Stimulated activated CD4-positive, alpha-beta T cell treated with anti-CD3 and anti-CD28 coated beads, Interleukin-2, amount 100 ng/mL, for 48 hours (primary cell): ENCODE results near the gene ANO2.
"Not testable (repeated sequence)": the region's sequence is repeated elsewhere in the genome, so short reads cannot be mapped to it uniquely, and the experiment has no call there.

Source experiments
- DNase-seq, 2 donors: peaks; one replicate each; pipeline ENCODE4 v3.0.0-alpha.2; 2020

ANO2 gene

DNA sequence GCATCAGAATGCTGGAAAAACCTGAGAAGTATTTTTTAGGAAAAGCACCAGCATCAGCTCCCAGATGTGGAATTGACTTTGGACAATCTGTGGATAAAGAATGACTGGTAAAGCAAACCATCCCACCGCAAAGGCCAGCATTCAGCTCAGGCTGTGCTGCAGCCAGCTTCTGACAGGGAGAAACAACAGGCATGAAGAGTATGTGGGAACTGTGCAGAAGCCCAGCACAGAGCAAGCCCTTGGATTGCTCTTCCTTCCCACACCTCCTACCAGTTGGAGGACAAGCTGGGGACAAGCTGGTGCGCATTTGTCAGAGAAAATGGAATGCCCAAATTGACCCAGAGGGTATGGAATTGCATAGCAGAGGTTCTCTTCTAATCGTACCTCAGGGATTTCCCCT is 228.1 kb downstream of the ANO2 start:
- no peak for DNase-seq

DNA sequence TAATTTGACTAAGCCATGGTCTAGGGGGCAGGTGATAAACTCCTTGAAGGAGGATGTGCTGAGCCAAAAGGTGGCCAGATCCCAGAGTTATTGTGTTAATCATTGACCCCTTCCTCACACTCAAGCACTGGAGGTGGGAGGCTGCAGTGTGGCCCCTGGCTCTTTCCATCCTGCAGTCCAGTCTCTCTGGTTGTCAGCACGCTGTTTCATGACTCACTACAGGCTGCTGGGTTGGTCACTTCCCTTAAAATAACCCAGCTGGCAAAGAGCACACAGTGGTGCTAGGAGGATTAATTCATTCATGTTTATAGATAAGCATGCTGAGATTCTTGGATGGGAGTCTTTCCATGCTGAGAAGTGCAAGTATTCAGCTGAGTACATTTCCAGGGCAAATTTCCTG is 228.9 kb downstream of the ANO2 start:
- DNase-seq, result no peak

DNA sequence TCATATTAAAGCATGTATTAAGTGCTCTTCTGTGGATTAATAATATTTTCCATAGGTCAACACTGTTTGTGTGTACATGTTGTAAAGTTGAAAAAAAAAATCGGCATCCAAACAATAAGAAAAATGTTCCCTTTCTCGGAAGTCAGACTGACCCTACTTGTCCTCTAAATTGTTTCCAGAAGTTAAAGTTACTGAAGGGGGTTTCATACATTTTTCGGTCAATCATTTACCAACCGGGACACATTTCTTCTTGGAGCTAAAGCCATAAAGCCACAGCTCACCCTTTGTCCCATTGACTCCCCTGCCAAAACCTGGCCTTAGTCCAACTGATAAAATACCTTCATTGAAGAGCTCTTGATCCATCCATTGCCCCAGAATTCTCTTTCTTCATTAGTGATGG is 230.0 kb downstream of the ANO2 start:
- DNase-seq, result no peak

DNA sequence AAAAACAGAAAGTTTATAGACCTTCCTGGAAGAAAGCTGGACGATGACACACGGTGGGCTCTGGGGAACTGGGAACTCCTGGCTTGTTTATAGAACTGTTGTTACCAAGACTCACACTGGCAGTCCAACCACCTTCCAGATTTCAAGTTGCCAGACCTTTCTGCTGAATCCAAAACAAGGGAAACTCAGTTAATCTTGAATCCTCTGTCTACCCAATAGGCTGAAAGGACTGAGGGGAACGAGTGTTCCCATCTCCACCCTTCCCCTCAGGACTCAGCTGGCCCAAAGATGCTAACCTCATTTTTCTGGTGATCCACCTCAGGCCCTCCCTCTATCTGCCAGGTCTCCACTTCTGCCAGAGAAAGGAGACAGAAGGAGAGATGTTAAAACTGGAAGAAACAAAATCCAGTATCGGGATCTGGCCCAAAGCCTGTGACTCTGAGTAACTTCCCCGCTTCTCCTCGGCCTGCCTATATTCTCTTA is 231.4 kb downstream of the ANO2 start:
- no peak for DNase-seq

DNA sequence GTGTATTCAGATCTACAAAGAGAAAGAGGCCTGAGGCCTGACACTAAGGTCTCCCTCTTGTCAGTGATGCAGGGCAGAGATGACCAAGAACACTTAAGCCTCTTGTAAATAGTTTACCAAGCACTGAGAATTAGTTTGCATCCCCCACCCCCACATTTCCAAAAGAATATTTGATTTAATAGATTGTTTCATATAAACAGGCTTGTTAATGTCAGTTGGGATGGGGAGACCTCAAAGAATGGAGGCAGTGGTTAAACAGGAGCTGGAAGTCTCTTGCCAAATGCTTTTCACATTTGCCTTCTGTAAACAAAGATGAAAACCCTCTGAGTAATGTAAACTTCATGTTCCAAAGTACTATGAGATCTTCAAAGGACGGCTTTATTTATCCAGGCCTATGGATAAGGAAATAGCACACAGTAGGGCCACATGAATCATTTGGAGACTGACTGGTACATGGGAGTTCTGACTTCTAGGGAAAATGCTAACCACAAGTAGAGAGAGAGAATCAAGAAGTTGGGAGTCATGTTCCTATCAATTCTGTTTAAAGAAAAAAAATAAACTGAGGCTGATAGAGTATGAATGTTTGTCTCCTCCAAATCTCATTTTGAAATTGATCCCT is 234.7 kb downstream of the ANO2 start:
- no peak for DNase-seq

DNA sequence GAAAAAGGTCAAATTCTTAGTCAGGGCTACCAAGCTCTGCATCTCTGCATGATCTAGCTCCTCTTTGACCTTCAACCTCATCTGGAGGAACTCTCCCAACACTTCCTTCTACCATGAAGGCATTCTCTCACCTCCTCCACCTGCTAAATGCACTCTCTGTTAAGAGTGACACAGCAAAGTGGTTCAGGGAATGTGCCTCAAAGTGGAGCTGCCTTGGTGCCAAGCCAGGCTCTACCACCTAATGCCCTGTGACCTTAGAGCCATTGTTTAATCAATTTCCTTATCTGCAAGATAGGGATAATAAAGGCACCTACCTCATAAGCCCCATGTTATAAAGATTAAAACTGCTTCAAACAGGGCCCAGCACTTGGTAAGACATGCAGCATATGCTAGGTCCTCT is 236.7 kb downstream of the ANO2 start:
- DNase-seq, result no peak

DNA sequence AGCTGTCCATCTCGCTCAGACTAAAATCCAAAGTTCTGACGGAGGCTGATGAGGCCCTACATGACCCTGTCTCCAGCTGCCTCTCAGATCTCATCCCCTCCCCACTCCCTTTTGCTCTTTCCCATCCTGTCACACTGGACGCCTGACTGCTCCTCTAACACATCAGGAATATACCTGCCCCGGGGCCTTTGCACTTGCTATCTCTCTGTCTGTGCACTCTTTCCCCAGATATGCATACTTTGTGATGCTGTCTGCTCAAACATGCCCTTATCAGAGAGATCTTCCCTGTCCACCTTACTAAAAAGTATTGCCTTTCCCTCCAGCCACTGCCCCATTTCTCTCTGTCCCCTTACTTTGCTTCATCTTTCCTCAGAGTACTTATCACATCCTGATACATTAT is 238.8 kb downstream of the ANO2 start:
- no peak for DNase-seq

DNA sequence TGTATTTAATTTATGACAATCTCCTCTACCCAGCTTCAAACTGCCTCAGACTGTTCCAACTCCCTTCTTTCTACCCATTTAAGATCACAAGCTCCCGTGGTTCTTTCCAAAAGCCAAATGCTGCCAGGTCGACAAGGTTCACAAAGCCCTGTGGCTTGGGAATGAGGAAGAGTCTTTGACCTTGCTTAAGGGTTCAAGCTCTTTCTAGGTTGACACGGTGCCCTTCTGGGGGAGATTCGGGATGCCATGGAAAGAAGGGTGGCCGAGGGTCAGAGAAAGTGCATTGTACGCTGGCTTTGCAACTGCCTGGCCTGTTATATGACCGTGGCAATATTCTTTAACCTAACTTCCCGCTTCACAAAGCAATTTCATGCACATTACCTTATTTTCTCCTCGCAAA is 239.3 kb downstream of the ANO2 start:
- DNase-seq, result no peak

DNA sequence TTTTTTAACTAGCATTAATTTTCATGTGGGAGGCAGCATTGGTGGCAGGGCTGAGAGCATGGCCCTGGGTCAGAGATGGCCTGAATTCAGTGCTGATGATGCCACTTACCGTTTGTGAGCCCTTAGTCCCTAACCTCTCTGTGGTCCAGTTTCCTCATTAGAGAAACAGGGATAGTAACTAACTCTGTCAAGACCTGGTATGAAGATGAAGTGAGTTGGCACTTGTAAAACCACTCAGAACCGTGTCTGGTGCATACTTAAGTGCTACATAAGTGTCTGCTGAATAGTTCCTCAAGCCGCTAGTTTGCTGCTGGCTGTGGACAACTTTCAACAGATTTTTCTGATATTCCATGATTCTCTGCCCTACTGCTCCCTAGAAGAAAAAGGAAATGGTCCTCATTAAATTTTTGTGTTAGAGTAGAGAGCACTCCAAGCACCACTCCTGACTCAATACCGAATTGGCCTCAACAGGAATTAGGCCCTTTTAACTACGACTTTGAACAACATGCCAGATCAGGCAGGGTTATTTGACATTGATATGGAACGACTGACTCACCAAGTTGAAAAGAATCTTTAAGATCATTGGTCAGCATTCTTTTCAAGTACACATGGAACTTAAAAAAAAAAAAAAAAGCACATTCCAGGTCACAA is 250.2 kb downstream of the ANO2 start:
- no peak for DNase-seq

DNA sequence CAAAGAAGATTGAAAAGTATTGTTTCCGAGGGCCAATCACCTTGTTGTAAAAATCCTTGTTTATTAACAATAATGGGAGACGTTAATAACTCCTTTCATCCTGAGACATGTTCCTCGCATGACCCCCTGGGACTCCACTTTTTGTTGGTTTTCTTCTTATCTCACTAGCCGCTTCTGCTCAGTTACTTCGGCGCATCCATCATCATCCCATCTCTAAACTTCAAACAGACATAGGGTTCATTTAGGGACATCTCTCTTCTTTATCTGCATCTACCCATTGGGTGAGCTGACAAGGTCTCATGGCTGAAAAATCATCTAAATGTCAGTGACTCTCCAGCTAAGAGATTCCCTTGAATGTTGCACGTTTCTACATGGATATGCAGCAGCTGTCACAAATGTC is 252.2 kb downstream of the ANO2 start:
- no peak for DNase-seq

DNA sequence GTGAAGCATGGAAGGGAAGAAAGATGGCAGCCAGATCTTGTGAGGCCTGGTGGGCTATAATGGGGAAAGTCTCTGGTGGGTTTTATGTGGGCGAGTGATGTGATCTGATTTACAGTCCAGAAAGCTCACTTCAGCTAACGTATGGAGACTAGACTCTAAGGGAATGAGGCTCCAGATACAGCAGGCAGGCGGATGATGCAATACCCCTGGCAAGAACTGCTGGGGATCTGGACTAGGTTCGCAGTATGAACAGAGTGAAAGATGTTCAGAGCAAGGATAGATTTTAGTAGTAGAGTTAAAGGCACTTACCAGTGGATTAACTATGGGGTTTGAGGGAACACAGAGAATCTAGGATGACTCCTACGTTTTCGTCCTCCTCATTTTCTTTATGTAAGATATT is 253.1 kb downstream of the ANO2 start:
- DNase-seq, result no peak

DNA sequence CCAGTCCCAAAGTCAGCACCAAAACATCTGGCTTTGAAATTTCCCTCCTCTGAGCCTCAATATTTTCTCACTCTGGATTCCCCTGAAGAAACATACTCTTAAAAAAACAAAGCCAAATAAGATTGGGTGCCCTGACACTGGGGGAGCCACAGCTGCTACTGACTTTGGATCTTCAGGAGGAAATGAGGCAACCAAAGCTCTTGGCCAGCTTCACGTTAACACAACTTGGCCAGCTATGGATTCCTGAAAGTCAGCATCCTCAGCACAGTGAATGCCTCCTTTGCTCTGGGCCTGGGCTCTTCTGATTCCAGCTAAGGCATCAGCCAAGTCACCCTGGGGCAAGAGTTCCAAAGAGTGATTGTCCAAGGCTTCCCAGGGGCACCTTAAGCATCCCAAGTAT is 254.8 kb downstream of the ANO2 start:
- DNase-seq, result no peak

DNA sequence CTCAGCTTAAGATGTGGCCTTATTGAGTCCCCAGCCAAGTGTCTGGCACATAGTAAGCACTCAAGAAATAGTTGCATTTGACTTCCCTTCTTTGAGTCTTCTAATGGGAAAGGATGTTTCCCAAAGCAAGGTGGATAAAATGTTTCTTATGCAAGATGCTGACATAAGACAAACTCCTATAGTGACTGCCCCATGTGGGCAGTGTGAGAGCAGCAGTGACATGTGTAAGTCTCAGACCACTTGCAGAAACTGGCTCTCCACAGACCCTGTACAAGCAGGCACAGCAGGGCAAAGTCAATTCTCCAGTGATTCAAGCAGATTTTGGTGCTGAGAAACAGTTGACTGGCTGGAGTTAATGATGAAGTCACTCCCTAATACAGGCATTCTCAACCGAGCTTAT is 255.3 kb downstream of the ANO2 start:
- no peak for DNase-seq

DNA sequence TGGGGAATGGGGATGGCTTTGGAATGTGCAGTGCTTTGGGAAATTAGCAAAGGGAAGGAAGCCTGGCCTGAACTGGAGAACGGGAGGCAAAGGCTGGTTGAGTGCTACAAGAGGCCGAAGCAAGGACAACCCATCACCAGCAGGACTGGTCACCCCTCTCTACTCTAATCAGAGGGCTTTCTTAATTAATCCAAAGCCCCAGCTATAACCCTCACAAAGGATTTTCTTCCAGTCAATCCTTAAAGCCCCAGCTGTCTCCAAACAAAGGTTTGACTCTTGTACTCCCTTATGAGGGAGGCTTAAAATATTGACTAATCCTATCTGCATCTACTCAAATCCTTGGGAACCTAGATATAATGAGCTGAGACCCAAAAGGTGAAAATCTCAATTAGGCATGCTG is 256.8 kb downstream of the ANO2 start:
- no peak for DNase-seq

DNA sequence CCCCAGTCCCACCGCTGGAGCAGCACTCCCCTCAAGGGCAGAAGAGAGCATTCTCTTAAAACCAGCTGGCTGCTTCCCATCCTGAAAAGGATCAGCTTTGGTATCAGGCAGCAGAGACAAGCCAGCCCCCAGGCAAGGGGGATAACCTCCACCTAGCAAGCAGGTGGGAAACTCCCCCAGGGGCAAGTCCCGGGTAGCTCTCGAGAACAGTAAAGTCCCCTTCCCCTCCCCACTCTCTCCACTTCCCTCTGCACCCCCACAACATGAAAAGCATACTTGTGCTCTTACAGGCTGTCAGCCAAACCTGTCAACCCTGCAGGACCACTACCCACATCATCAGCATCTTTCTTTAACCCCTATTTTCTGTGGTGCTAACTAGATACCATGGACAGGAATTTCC is 259.1 kb downstream of the ANO2 start:
- DNase-seq, result no peak

DNA sequence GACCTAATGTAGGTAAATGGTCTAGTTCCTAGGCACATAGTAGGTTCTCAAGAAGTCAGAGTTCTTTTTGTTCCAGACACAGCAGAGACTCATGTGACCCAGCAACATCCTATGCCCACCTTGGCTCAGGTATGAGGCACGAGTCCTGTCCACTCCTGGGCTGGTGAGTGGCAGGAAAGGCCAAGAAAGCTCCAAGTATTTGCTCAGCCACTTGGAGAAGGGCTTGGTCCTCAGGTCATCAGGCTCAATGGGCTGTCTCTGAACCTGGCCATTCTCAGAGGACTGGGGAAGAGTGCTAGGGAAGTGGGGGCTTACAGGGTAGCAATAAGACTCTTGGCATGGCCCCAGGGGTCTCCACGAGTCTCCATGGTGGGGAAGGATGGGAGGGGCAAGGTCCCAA is 260.1 kb downstream of the ANO2 start:
- no peak for DNase-seq

DNA sequence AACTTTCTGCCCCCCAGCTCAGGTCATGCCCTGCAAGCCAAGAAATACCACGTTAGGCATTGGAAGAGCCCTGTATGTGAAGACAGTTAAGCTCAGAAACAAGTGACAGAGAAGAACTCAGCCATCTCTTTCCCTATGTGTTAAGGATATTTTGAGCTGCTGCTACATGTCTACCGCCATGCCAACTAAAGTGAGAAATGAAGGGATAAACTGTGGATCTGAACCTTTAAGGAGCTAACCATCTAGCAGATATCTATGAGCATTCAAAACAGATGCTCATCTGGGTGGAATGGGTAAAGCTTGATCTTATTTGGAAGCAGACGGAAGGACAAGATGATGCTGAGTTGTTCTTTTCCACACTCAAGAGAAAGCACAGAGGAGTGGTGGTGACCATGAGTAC is 262.5 kb downstream of the ANO2 start:
- no peak for DNase-seq

DNA sequence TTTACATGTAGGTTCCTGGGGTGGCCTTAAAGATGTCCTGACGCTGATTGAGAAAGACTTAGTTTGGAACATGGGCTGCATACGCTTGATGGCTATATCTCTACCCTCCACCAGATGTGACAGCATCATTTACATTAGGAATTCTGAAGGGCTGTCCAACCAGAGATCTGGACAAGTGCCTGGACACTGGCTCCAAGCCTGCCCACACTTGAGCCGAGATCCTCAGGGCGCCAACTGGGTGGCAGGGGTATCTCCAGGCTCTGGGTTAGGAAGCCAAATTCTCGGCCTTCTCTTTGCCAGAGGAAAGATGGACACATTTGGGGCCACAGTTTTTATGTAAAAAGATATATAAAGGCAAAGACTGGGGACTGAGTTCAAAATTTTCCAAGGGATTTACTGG is 266.9 kb downstream of the ANO2 start:
- DNase-seq, result no peak

DNA sequence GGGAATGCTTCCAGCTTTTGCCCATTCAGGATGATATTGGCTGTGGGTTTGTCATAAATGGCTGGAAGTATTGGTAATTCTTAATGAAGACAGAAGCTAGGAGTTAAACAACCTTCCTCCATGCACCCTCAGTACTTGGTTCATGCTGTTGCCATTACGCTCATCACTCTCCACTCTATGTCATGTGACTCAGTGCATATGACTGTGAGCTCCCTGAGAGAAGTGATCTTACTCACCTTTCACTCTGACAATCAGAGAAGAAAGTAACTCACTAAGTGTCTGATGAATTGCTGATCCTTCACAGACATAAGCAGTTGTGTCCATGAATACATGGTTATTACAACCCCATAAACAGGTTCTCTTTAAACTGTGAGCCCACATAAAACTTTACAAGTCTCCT is 275.4 kb downstream of the ANO2 start:
- DNase-seq, result not testable (repeated sequence)

DNA sequence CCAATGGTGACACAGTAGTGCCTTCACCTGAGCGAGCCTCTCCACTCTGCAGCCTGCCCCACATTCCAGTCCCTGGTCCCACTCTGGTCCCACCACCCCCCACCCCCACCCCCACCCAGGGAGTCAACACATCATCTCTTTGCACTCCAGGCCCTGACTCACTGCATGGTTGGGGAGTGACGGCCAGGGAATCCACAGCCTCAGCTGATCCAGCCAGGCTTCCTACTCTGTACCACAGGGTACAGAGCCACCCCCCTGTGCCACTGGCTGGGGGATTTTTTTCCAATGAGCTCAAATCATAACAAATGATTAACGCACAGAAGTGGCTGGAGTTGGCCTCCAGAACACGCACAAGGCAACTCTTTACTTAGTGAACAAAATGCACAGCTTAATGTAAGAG is 279.4 kb downstream of the ANO2 start:
- no peak for DNase-seq

DNA sequence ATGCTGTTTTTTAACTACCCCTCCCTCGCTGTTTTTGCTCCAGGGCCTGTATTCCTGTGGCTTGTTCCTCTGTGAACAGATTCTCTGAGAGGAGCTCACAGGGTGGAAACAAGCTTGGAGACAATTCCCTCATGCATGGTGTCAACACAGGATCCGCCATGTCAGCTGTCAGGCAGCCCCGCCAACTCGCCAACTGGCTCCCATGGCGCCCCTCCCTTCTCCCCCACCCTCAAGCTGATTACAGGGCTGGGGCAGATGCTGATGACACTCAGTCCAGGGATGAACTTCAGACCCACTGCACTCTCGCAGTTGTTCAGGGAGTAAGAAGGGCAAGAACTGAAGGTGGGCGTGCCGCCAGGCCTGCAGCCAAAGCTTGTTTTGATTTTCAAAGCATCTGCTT is 283.2 kb downstream of the ANO2 start:
- DNase-seq, result no peak

DNA sequence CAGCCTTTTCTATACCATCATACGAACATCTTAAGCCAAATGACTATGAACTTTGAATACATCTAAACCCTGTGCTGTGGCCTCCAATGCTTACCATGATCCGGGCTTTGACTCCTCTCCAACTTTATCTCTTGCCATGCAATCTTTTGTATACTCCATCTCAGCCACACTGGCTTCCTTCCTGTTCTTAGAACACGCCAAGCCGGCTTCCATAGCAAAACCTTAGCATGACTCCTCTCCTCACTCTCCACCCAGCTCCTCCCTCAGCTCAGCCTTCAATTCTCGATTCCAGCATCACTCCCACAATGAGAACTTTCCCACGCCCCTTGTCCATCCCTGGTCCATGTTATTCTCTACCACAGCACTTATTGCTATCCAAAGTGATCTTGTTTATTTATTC is 284.8 kb downstream of the ANO2 start:
- no peak for DNase-seq

DNA sequence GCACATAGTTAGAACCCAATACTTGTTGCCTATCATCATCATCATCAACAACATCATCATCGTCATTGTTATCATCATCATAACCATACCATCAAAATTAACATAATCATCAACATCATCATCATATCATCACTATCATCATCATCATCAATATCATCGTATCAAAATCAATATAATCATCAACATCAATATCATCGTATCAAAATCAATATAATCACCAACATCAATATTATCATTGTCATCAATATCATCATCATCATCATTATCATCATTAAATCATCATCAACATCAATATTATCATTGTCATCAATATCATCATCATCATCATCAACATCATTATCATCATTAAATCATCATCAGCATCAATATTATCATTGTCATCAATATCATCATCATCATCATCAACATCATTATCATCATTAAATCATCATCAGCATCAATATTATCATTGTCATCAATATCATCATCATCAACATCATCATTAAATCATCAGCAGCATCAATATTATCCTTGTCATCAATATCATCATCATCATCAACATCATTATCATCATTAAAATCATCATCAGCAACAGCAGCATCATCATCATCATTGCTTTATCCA is 286.6 kb downstream of the ANO2 start:
- DNase-seq, result not testable (repeated sequence)

DNA sequence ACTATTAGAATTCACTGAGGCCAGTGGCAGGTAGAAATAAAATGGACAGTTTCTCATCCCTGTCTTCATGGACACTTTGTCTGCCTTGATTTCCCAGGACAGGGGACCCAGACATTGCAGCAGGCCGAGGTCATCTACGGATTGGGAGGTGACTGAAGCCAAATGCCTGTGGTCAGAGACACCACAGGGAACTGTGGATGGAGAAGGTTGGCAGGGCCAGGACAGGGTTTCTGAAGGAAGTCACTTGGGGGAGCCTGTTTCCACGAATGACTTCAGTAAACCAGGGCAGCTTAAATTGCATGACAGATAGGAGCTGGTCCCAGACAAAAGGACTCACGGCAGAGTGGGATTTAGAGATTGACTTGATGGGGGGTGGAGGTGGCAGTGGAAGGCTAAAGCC is 288.2 kb downstream of the ANO2 start:
- no peak for DNase-seq

DNA sequence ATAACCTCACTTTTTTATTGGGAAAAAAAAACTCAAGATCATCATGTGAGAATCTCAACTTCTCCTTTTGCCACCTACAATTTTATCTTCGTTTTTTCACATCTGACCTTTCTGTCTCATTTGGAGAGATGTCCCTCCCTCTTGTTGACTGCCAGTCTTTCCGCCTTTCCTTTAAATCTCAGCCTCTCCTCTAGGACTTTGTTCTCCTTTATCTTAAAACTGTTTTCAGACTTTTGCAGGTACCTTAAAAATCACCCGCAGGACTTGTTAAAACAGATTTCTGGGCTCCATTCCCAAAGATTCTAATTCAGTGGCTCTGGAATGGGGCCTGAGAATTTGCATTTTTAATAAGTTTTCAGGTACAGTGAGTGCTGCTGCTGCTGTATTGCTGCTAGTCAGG is 289.9 kb downstream of the ANO2 start:
- DNase-seq, result no peak
